GM19395 (cell line): ENCODE measurements around the gene NNT.
"Not testable (repeated sequence)": the region's sequence is repeated elsewhere in the genome, so short reads cannot be mapped to it uniquely, and the experiment has no call there.

Experiments
- ATAC-seq: cut with Tn5 transposase; IDR thresholded peaks from one replicate; pipeline ENCODE4 v1.9.1; 2021; ENCODE audit warnings: mild to moderate bottlenecking, moderate library complexity; ENCODE audit not compliant: unreplicated experiment

The NNT gene

DNA sequence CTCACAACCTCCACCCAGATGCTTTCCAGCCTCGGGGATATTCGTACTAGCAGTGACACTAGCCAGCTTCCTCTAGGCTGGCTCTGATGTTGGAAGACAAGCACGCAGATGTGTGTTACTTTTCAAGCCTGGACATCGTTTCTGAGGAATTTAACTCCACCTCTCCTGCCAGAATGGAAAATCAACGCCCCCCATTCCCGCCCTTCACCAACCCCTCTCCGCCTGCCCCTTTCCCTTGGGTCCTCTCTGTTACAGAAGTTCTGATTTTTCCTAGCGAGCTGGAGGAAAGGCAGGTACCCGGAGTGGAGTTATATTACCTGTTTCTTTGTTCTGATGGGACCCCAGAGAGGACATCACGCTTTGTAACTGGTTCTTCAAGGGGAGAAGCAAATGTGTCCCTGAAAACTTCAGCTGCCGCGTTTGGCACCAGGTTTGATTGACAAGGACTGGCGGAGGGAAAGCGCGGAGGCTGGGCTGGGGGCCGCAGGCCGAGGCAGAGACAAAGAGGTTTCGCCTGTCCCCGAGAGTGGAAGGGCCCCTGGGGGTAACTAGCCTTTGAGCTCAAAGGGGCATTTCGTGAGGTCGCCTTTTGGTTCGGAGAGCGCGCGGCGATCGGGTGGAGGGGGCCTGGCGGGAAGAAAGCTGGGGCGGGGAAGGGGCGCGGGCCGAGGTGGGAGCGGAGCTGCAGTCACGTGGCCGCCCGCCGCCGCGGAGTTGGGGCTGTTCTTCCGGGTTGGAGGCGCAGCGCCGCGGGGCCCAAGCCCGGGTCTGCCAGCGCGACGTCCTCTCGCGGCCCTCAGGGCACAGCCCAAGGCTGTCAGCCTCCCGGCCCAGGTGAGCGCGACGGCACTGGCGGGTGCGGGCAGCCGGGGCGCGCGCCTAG is at the start of gene NNT:
NNT (plus strand) TSS at position 720 of the 883 bp plus-strand sequence. CDS start 6,016 bp downstream, outside the sequence.
- ATAC-seq: peak; percentile 75

DNA sequence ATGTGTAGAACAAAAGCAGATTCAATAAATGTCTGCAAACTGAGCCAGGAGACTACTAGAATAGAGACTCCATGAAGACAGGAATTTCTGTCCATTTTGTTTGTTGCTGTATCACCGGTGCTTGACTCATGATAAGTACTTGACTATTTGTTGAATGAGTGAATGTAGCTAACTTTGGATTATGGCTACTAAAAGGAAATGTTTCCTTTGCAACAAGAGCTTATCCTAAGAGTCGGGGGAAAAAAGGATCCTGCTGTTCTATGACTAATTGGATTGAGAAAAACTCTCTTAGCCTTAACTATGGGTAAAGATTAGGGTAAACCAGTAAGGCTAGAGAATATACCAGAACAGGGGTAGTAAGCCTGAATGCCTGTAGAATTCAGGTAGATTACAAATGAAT is 49.6 kb upstream of the NNT start:
- ATAC-seq: no peak

DNA sequence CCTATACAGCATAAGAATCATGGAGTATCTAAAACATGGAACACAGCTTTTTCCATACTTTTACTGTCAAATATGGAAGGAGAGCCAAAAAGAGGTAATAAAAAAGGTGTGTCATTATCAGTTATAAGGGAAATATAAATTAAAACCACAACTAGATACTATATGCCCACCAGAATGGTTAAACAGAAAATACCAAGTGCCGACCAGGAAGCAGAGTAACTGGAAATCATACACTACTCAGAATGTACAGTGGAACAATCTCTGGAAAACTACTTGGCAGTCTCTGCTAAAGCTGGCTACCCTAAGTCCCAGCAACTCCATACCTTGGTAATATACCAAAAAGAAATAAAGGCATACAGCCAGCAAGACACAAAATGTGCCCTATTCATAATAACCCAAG is 48.5 kb upstream of the NNT start:
- no peak for ATAC-seq

DNA sequence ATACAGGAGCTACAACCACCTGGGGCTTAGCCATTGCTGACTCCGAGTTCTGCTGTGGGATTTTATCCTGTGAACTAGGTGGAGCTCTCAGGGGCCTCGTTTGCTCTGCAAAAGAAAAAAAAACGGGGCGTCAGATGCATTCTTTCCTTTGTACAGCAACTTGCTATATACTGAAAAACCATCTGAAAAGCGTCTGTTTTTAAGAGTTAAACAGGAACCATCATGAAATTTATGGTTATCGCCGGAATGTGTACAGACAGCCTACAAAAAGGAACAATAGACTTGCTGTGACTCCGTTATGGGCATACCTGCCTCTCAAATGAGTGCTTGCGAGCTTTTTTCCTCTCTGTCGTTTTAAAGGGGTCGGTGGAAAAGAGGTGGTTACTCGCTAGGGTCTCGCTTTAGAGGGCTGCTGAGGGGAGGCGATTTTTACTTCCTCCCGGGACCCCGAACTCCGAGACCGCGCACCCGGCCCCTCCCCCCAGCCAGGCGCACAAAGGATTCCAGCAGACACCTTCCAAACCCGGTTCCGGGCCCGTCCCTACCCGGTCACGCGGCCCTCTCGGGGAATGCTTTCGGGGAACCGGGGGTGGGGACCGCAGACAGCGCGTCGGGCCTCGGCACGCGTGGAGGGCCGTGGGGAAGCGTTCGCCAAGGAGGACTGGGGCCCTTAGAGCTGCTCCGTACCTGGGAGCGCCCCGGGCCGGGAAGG is 46.9 kb upstream of the NNT start:
- peak; percentile 33 for ATAC-seq

DNA sequence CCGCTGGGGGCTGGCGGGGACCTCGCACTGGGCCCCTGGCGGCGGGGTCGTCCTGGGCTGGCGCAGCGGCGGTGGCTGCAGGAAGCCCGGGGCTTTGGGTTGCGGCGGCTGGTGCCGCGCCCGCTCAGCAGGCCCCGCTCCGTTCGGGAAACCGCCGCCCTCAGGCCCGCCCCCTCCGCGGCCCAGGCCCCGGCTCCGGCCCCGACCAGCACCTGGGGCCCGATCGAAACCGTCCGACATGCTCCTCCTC is 46.4 kb upstream of the NNT start:
- peak; percentile 88 for ATAC-seq

DNA sequence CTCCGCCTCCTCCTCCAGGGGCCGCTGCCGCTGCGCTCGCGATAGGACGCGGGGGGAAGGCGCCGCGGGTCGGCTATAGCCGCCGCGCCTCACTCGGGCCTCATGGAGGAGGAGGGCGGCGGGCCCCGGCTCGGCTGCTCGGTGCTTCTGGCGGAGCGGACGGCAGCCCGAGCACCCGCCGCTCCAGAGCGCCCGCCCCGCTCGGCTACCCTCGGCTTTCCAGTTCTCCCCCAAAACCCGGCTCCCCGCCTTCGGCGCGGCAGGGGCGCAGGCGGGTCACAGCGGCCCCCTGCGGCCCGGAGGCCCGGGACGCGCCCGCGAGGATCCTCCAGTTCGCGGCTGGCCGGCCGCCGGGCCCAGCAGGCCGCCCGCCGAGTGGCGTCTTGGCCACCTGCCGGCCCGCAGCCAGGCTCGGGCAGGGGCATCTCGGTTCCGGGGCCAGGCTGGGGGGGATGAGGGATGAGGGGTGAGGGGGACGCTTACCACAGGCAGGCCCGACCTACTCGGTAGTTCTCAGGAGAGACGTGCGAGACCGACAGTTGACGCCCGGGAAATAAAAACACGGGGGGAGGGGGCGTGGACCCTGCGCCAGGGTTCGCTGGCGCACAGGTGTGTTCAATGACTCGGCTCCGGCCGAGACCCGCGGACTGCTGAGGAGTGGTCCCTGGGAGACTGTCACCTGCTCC is 46.0 kb upstream of the NNT start, which contains the start of gene PAIP1:
PAIP1 (minus strand) TSS at position 221 of the 686 bp plus-strand sequence. CDS start 231 bp downstream, outside the sequence.
- ATAC-seq: peak; percentile 74

DNA sequence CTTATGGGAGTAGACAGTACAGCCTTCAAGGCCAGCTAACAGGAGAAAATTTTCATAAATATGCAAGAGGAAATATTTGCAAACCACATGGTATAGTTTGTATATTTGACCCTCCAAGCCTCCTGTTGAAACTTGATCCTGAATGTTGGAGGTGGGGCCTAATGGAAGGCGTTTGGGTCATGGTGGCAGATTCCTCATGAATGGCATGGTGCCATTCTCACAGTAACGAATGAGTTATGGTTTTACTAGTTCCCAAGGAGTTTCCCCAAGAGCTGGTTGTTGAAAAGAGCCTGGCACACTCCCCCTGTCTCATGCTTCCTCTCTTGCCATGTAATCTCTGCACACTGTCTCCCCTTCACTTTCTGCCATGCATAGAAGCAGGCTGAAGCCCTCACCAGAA is 42.9 kb upstream of the NNT start:
- no peak for ATAC-seq

DNA sequence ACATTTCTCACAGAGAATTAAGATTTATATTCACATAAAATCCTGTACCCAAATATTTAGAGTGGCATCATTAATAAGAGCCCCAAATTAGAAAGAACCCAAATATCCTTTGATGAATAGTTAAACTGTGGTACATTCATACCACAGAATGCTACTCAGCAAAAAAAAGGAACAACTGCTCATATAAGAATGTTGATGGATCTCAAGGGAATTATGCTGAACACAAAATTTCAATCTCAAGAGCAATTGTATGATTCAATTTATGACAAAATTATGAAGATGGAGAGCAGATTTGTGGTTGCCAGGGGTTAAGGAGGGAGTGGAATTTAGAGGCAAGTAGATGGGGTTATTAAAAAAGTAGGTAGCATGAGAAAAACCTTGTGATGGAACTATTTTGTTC is 41.6 kb upstream of the NNT start:
- no peak for ATAC-seq

DNA sequence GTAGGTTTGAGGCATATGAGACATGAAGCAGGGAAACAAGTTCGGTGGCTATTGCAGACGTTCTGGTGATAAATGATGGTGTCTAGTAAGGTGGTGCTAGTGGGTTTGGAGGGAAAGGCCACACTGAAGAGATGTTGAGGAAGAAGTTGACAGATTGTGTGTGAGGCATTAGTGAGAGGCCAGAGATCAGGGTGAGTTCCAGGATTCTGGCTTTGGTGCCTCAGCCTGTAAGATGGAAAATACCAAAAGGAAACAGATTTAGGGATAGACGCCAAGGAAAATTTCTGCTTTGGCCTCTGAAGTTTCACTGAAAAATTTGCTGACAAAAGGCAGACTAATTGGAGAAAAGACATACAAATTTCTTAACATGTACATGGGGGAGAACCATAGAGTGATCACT is 39.7 kb upstream of the NNT start:
- no peak for ATAC-seq

DNA sequence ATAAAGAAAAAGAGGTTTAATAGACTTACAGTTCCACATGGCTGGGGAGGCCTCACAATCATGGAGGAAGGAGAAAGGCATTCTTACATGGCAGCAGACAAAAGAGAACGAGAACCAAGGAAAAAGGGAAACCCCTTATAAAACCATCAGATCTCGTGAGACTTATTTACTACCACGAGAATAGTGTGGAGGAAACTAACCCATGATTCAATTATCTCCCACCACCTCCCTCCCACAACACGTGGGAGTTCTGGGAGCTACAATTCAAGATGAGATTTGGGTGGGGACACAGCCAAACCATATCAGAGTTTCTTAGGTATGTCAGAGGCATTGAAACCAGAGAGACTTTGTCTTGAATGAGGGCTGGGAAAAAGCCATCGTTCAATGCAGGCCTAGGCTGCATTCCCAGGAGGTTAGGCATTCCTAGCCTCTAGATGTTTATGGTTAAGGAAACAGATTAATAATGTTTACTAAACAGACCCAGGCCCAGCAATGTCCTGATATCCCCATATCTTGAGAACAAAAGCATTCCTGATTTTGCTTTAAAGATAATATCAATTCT is 38.6 kb upstream of the NNT start:
- no peak for ATAC-seq

DNA sequence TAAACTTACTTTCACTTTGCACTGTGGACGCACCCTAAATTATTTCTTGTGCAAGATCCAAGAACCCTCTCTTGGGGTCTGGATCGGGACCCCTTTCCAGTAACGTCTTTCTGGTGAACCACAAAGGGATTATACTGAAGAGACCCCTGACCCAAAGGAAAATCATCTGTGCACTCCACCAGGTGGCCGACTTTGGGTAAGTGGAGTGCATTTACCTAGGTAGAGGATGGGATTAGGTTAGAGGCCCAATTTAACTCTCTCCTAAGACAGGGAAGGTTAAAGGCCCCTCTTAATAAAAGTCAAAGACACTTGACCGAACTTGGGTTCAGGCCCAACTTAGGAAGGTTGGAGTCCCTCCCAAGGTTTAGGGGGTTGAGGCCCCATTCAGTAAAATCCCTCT is 37.9 kb upstream of the NNT start:
- ATAC-seq: no peak

DNA sequence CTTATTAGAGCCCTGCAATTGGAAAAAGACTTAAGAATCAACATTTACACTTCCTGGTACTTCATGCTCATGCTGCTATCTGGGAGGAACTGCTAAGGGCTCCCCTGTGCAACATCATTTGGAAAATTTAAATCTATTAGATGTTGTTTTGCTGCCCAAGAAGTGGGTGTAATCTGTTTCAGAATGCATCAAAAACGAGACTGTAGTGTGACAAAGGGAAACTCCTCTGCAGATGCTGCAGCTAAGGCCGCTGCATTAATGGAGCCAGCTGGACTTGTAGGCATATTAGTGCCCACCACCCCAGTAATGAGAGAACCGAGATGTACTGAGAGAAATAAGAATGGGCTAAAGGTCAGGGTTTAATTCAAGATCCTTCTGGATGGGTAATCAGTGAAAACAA is 35.0 kb upstream of the NNT start:
- no peak for ATAC-seq

DNA sequence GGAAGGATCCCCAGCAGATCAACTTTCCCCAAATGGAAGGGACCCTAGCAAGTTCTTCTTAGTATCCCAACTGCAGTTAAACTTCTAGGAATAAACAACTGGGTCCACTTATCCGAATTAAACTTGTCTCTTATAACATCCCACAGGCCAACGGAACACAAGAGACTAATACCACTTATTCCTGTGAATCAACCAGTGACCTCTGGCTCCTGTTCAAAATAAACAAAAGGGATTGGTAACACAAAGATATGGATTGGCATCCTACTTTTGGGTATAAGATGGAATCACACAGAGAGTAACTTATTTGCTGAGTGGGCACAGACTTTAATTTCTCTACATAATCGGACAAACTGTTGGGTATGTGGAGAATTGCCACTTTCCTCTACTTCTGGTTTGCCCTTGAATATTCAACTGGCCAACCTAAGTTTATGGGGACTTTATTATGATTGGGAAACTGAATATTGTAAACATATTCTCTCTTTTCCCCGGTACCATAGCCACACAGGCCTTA is 33.7 kb upstream of the NNT start:
- no peak for ATAC-seq

DNA sequence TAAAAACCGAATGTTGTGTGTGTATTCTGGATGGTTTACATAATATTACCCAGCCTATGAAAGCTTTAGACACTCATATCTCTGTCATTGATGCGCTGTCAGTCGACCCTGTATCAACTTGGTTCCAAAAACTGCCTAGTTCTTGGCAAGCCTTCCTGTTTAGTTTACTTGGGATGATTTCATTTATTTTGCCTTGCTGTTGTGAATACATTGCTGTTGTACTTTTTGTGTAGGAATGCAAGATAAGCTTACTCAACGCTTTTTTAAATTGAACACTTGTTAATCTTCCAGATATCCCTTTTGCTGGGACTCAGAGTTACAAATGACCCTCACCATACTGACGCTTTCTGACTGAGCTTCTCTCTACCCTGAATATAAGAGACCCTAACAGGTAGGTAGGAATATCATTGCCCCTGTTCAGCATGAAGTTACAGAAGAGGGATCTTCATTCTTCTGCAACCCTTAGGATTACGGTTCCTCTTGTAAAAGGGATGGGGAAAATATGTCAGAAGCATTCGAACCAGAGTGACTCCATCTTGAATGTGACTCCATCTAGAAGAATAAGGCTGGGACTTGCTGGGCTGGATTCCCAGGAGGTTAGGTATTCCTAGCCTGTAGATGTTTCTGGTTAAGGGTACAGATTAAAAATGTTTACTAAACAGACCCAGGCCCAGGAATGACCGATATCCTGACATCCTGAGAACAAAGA is 32.4 kb upstream of the NNT start:
- ATAC-seq: no peak

DNA sequence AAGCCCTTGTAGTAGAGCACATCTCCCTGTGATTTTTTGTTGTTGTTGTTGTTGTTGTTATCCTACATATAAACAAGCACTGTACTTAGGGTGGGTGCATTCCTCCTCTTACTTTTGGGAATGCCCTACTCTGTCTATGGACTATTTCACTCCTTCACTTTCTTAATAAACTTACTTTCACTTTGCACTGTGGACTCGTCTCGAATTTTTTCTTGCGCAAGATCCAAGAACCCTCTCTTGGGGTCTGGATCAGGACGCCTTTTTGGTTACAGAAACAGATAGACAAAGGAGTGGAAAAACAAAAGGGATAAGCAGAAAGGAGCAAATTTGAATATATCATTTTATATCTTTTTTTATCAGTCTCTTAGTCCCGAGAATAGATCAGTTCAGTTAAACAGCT is 31.7 kb upstream of the NNT start:
- no peak for ATAC-seq

DNA sequence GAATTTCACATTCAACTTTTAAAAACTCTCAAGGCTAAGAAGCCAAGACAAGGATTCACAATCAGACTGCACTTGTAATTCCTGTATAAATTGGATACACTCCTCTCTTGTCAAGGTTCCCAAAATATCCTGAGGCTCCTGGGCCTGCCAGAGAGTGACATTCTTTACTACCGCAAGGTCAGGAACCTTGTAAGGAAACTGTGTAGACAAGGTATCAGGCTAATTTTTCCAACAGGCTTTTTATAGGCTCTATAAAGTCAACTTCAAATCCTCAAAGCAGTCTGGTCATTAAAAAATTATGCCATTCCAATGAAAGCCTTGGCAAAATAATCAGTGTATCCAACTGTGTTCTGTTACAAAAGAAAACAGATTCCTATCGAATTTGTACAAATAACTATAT is 30.6 kb upstream of the NNT start:
- ATAC-seq: no peak

DNA sequence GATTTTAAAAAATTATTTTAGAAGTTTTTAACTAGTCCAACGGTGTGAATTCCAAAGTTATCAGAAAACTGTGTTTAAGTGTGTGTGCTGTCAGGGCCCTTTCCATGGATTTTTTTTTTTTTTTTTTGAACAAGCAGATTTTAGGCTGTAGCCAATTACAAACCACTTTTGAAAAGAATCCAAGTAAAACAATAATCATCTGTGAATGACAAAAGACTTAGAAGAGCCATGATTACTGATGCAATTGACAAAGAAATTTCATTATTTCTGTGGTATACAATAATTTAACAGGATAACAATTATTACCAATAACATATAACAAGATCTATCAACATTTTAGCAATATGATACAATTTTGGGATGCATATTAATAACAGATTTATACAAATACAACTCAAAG is 29.9 kb upstream of the NNT start:
- ATAC-seq: no peak

DNA sequence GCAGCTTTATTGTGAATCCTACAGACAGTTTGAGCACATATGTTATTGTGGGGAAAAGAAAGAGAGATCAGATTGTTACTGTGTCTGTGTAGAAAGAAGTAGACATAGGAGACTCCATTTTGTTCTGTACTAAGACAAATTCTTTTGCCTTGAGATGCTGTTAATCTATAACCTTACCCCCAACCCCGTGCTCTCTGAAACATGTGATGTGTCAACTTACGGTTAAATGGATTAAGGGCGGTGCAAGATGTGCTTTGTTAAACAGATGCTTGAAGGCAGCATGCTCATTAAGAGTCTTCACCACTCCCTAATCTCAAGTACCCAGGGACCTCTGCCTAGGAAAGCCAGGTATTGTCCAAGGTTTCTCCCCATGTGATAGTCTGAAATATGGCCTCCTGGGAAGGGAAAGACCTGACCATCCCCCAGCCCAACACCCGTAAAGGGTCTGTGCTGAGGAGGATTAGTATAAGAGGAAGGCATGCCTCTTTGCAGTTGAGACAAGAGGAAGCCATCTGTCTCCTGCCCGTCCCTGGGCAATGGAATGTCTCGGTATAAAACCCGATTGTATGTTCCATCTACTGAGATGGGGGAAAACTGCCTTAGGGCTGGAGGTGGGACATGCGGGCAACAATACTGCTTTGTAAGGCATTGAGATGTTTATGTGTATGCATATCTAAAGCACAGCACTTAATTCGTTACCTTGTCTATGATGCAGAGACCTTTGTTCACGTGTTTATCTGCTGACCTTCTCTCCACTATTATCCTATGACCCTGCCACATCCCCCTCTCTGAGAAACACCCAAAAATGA is 22.4 kb upstream of the NNT start:
- not testable (repeated sequence) for ATAC-seq

DNA sequence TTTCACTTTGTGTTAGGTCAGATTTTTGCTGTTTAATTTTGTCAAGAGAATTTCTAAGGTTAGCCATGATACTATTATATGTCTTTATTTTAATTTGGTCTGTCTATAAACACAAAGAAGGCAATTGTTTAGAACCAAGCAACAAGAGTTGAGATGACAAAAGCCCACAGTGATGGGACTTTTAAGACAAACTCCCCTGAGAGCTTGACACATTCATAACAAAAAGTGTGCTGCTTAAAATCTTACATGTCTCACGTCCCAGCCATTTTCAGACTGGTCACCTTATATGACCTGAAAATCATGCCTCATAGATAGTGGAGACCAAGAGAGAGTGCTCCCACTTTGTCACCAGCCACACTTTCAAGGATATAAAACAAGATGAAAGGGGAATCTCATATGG is 21.6 kb upstream of the NNT start:
- no peak for ATAC-seq
